Right ventricle myocardium inferior (tissue), 1 donor: ENCODE measurements around the gene HSDL1. TPM values are rescaled to one million over a fixed set of nuclear protein-coding genes. Genes with fewer than 3 reads are reported as not detected.

Experiments
- ATAC-seq: fragments of 200-7000 bp; cut with Tn5 transposase; one replicate; pipeline ENCODE4 v1.9.1; 2020; ENCODE audit warnings: mild to moderate bottlenecking, moderate library complexity
- DNase-seq: peaks from one replicate; pipeline ENCODE4 v3.0.0; 2021; ENCODE audit errors: missing footprints
- intact Hi-C: fragments of 100-400 bp; cut with DNase I; formaldehyde crosslinking; loops from one replicate; pipeline ENCODE4 v1.11.0; 2022
- long read RNA-seq: library from polyadenylated mRNA; unstranded; transcript quantifications from one replicate; pipeline ENCODE4 v2.0.0, GENCODE V29; 2021
- total RNA-seq: library from RNA; stranded (reverse); fragmentation: NEBNext Ultra II Directional; extraction: Animal tissue kit (Norgen Biotek cat#: 25700); gene quantifications from one replicate; pipeline ENCODE4 v1.2.1, GENCODE V29; 2021
- donor health status: DM: no; HTN: yes; CAD: no; lungs with severe emphysema.

Gene HSDL1
- 24.1 TPM for total RNA-seq
- long read RNA-seq, transcript HSDL1-201 (6 exons, 3,519 nt): major isoform, 14 of 15 reads
- long read RNA-seq, partial matches to known transcripts: 0 of 15 reads
- long read RNA-seq, other reads (novel, unspliced or antisense): 1 of 15 reads

- intact Hi-C loops: loop anchor here (2.0 kb wide), 1 partner anchor 32 kb away; no protein-coding TSS in a partner anchor
- peak; percentile 95 for DNase-seq
- ATAC-seq: peak; percentile 95
These were observed at the start of gene HSDL1, which contains the start of gene DNAAF1 for GRCh38 chr16:84144859-84145639. Gene HSDL1, minus strand, starts transcription at chr16:84145177. Its CDS starts 13,856 bp downstream, at chr16:84131321. Gene DNAAF1, plus strand, starts transcription at chr16:84145308. Its CDS starts 133 bp downstream, at chr16:84145441.

DNA sequence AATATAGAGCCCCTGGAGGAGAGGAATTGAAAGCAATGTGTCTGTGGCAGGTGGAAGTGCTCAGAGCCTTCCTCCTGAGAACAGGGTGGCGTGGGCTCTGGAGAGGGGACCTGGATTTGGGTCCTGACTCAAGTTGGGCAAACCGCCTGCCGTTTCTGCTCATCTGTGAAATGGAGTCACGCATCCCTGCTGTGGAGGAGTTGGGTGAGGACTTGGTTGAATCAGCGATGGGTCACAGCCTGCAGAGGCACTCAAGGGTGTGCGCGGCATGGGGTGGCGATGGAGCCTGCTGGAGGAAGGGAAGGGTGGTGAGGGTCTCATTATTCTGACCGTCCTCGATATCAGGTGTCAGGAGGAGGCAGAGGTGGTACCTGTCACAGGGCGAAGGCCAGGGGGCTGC, 49.0 kb upstream of the HSDL1 start:
- ATAC-seq (no peak), DNase-seq (no peak)
- intact Hi-C loops: no loop called here

DNA sequence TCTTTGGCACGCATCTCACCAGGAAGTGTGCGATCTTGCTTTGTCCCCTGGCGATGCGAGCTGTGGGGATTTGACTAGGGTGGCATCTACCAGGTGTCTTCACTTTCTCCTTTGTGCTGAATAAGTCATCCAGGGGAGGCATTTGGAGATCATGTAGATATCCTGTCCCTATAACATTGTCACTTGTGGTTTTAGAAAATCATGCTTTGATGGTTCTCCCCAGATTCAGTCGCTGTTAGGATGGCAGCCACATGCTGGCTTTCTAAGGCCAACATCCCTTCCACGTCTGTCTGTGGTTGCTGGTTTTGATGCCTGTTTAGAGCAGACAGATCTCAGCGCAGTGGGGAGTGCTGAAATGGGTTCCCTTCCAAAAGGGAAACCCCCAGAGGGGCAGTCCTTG, 48.5 kb upstream of the HSDL1 start:
- ATAC-seq (no peak), DNase-seq (no peak)
- intact Hi-C loops: no loop called here

DNA sequence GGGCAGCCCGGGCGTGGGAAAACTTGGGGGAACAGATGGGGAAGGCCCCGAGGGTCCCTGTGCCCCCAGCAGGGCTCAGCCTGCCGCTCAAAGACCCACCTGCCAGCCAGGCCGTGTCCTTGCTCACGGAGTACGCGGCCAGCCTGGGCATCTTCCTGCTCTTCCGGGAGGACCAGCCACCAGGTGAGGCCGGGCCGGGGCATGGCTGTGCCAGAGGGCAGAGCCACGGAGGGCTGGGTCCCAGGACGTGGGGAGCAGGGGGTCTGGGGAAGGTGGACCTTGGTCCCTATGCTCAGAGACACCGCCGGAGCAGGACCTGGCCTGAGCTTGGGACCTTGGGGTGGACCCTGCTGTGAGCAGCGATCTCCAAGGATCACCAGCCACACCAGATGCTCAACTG, 46.5 kb upstream of the HSDL1 start:
- DNase-seq (peak; percentile 57), ATAC-seq (no peak)
- intact Hi-C loops: no loop called here

GRCh38 chr16:84190731-84191388, 45.9 kb upstream of the HSDL1 start, which contains the start of gene ADAD2:
Gene ADAD2, plus strand, starts transcription at chr16:84191157. Its CDS starts 74 bp downstream, at chr16:84191231.
- ATAC-seq (no peak), DNase-seq (no peak)
- intact Hi-C loops: no loop called here

DNA sequence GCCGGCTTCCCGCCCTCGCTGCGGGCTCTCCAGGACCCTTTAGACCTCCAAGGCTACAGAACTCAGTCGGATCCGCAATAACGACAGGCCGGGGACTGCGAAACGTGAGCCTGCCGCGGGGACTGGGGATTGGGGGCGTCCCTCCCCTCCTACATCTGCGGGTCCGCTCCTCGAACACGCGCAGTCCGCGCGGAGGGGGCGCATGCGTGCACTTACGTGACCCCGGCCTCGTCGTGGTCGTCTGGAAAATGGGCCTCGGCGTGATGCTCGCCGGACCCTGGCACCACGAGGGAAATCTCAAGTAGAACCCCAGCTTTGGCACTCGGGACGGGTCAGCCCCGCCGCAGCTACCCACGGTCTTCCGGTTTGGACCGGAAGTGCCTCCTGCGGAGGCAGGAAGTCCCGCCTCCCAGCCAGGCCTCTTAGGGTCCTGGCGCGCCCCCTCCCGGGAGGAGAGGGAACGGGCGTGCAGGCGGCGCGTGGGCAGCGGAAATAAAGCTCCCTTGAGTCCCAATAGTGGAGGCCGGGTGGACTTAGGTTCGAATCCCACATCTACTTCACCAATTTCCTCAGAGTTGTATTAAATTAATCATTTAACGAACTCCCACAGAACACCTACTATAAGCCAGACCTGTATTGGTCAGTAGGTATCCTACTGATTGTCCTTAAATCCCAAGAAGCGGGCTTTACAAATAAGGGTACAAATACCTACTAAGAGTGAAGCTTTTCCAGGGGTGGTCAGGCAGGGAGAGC, 41.9 kb upstream of the HSDL1 start, which contains the start of gene TAF1C:
TAF1C (minus strand) TSS at position 373 of the 753 bp plus-strand sequence. CDS start 2,069 bp downstream, outside the sequence.
- DNase-seq: peak; percentile 96
- ATAC-seq: peak; percentile 96
- intact Hi-C loops: loop anchor here (2.0 to 5.0 kb wide), 4 partner anchors 70 to 298 kb away; partner anchors contain the start of gene MBTPS1

- DNase-seq: peak; percentile 62
- no peak for ATAC-seq
- intact Hi-C loops: loop anchor here (5.0 kb wide), 1 partner anchor 227 kb away; no protein-coding TSS in a partner anchor
These were observed 39.8 kb upstream of the HSDL1 start for GRCh38 chr16:84184775-84185174.

DNA sequence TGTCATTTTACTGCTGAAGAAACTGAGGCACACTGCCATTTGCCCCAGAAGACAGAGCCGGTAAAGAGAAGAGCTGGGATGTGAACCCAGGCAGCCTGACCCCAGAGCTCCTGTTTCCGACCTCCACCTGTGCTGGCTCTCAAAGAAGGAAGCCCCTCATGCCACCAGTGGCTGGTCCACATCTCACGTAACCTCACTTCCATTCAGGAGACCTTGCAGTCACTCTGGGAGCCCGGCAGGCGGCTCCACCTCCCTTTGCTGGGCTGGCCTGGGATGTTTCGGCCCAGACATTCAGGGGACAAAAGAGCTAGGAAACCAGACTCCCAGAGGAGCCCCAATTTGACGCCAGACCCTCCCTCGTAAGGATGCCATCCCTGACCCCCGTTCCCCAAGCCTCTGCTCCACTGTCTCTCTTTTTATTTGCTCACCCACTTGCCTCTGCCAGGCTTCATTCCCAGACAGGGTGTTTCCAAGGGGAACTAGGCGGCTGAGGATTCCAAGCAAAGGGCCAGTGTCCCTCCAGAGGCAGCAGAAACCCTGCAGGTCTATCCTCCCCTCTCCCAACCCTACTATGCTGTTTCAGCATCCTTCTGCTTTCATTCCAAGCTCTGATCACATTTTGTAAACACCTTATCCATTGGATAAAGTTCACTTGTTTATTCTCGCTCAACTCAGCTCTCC, 39.1 kb upstream of the HSDL1 start:
- ATAC-seq: no peak
- intact Hi-C loops: no loop called here
- DNase-seq: peak; percentile 57

DNA sequence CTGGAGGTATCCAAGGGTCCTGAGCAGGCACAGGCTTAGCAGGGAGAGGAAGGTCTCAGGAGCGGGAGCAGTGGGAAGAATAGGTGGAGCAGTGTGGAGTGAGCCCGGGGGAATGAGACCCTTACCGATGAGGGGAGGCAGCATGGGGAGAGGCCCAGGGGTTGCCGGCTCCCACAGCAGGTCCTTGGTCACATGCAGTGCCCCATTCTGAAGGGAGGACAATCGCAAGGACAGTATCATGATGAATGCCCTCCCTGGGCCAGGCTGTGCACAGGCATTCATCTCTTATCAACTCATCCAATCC, 38.5 kb upstream of the HSDL1 start:
- intact Hi-C loops: no loop called here
- peak; percentile 8 for DNase-seq
- ATAC-seq: no peak

- ATAC-seq (no peak), DNase-seq (peak; percentile 47)
- intact Hi-C loops: no loop called here
These were observed 37.9 kb upstream of the HSDL1 start for GRCh38 chr16:84182680-84183571.

DNA sequence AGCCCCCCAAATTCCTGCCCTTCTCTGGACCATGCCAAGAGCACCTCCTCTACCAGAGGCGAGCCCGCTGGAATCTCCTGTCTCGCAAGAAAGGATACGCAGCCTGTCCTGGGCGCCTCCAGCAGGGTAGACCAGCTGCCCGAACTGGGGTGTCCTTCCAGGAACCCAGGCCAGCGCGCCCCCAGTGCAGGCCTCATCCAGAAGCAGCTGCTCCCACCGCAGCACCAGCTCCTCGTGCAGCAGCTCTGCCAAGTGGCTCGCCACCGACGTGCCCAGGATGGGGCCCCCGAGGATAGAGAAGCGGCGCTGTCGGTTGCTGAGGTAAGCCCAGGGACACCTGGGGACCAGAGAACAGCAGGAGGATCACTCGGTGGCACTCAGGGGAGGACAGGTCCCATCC, 37.1 kb upstream of the HSDL1 start:
- DNase-seq (peak; percentile 47), ATAC-seq (no peak)
- intact Hi-C loops: no loop called here

DNA sequence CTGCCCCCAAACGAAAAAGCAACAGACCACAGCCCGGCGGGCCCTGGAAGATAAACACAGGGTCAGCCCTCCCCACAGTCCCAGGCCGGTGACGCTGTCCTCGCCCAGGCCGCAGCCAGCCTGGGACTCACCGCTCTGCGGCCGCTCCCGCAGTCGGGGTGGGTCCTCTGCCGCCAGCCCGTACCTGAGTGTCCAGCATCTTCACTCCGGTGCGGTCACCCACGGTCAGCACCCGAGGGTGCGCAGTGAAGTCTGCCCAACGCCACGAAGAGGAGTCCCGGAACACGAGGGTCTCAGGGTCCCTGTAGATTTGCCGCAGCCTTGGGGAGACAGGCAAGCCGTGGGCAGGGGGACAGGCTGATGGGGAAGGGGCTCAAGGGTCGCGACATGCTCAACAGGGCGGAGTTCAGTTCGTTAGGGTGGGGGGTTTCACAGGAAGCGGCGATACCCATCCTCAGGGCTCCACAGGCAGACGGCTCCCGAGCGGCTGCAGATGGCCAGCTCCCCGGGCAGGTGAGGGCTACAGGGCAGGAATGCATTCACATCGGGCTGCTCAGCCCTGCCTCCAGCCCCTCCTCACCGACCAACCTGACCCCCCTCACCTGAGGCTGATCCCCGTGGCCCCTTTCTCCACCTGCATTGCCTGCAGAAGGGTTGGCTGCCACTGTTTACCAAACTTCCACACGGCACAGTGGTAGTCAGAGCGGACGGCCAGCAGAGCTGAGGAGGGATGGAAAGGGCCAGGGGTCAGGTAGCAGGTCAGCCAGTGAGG, 36.4 kb upstream of the HSDL1 start:
- ATAC-seq: no peak
- peak; percentile 58 for DNase-seq
- intact Hi-C loops: no loop called here

- DNase-seq: peak; percentile 72
- no peak for ATAC-seq
- intact Hi-C loops: no loop called here
These were observed 35.7 kb upstream of the HSDL1 start for GRCh38 chr16:84180519-84181140.

DNA sequence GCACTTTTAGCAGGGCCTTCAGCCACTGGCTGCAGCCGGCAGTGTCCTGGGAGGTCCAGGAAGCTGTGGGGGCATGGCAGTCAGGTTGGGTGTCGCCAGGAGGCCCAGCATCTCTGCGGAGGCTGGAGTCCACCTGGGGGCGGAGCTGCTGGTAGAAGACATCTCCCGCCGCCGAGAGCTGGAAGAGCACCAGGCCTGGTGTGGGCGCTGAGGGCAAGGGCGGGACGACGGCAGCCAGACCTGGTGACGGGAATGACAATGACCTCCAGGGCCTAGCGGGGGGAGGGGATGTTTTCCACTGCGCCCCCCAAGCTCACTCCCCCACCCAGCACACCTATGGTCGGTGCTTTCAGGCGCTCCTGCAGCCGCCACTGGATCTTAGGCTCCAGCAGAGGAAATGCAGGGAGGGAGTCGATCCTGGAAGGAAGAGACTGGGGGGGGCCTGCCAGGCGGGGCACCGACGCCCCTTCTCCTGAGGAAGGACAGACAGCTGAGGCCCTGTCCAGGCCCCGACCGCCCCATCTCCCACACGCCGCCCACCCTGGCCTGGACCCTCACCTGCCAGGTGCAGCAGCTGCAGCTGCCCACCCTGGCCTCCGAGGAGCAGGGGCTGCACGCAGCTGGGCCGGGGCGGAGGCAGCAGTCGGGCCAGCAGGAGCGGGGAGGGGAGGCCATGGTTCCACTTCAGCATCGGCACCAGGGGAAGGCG, 34.8 kb upstream of the HSDL1 start:
- intact Hi-C loops: loop anchor here (5.0 kb wide), 1 partner anchor 212 kb away; the partner anchor contains the start of gene NECAB2
- DNase-seq: peak; percentile 48

GRCh38 chr16:84178892-84179611, 34.1 kb upstream of the HSDL1 start:
- DNase-seq (peak; percentile 62), ATAC-seq (no peak)
- intact Hi-C loops: loop anchor here (5.0 kb wide), 1 partner anchor 212 kb away; the partner anchor contains the start of gene NECAB2

More for the DNA sequence above, 34.8 kb upstream of the HSDL1 start:
- ATAC-seq: no peak
